HS-5 (cell line): ENCODE measurements around the gene RASEF.

ENCODE experiments used
- DNase-seq: peaks from one replicate; pipeline ENCODE4 v3.0.0-alpha.2; 2012; ENCODE audit warnings: low read depth

Gene RASEF

GRCh38 chr9:83012922-83013838, 49.8 kb downstream of the RASEF start:
- DNase-seq, result no peak

- DNase-seq, result no peak
Observed at GRCh38 chr9:83012168-83012921, 50.6 kb downstream of the RASEF start.

GRCh38 chr9:83011611-83012010, 51.3 kb downstream of the RASEF start:
- DNase-seq, result no peak

GRCh38 chr9:83007521-83008300, 55.2 kb downstream of the RASEF start:
- no peak for DNase-seq

- DNase-seq, result no peak
Observed at GRCh38 chr9:83006378-83006777, 56.6 kb downstream of the RASEF start.

- no peak for DNase-seq
Observed at GRCh38 chr9:83005963-83006362, 57.0 kb downstream of the RASEF start.

GRCh38 chr9:83005361-83005760, 57.6 kb downstream of the RASEF start:
- no peak for DNase-seq

GRCh38 chr9:83002329-83002728, 60.6 kb downstream of the RASEF start:
- DNase-seq, result no peak

- no peak for DNase-seq
Observed at GRCh38 chr9:83000765-83001164, 62.2 kb downstream of the RASEF start.

- DNase-seq, result no peak
Observed at GRCh38 chr9:82998409-82998808, 64.5 kb downstream of the RASEF start.

GRCh38 chr9:82997476-82998140, 65.3 kb downstream of the RASEF start:
- no peak for DNase-seq

GRCh38 chr9:82996941-82997340, 66.0 kb downstream of the RASEF start:
- no peak for DNase-seq

GRCh38 chr9:82993856-82994605, 68.9 kb downstream of the RASEF start:
- DNase-seq, result no peak

- no peak for DNase-seq
Observed at GRCh38 chr9:82991671-82992070, 71.3 kb downstream of the RASEF start.

- no peak for DNase-seq
Observed at GRCh38 chr9:82989929-82990328, 73.0 kb downstream of the RASEF start.

GRCh38 chr9:82988488-82988887, 74.5 kb downstream of the RASEF start:
- DNase-seq, result no peak

- DNase-seq, result no peak
Observed at GRCh38 chr9:82987370-82988189, 75.4 kb downstream of the RASEF start.

- no peak for DNase-seq
Observed at GRCh38 chr9:82981552-82981951, 81.4 kb downstream of the RASEF start.

- DNase-seq, result no peak
Observed at GRCh38 chr9:82975176-82975575, 87.8 kb downstream of the RASEF start.

- DNase-seq, result no peak
Observed at GRCh38 chr9:82972446-82972845, 90.5 kb downstream of the RASEF start.
